Measurements from ENCODE around the gene TOLLIP.
A peak's percentile ranks its signal among the peaks of the same experiment; 100 is the strongest.

Gene TOLLIP

GRCh38 chr11:1333091-1333772, 23.8 kb upstream of the TOLLIP start:
- no peak overlapping the region for H3K4me3 ChIP-seq
- H3K27ac ChIP-seq: no peak overlapping the region
- TF ChIP-seq POLR2AphosphoS5 (IDR thresholded peaks at IDR 0.05; ENCODE audit: borderline replicate concordance, low read depth, low read length): no peak
- no peak for TF ChIP-seq EZH2 (IDR thresholded peaks at IDR 0.05)
- TF ChIP-seq FOXP2 (optimal IDR thresholded peaks at IDR 0.05; ENCODE audit: control extremely low read depth, extremely low read length, insufficient read depth): no peak
- no peak overlapping the region for H3K9ac ChIP-seq (ENCODE audit: insufficient read length)
- H3K36me3 ChIP-seq (ENCODE audit: insufficient read depth, low read length): no peaks in the 10 kb centered on the region
- no peak for DNase-seq (ENCODE audit: low read depth, low spot score)
- peaks cover under 1% of the 10 kb centered on the region; the same call in 1 of the 2 replicates for H3K9me3 ChIP-seq (ENCODE audit: low read depth, low read length)

- Histone ChIP-seq H3K9me3 (ENCODE audit: low read depth, low read length) (peaks cover 6% of the 10 kb centered on the region; the same call in 1 of the 2 replicates), H3K9ac (ENCODE audit: insufficient read length) (no peak overlapping the region), H3K27ac (no peak overlapping the region), H3K36me3 (ENCODE audit: insufficient read depth, low read length) (no peaks in the 10 kb centered on the region), H3K4me3 (no peak overlapping the region)
- TF ChIP-seq POLR2AphosphoS5 (IDR thresholded peaks at IDR 0.05; ENCODE audit: borderline replicate concordance, low read depth, low read length): no peak
- DNase-seq (ENCODE audit: low read depth, low spot score): no peak
Observed at GRCh38 chr11:1330473-1330872, 21.0 kb upstream of the TOLLIP start.

GRCh38 chr11:1327064-1327460, 17.6 kb upstream of the TOLLIP start:
- no peak overlapping the region for H3K4me3 ChIP-seq
- DNase-seq (ENCODE audit: low read depth, low spot score): no peak
- no peak for TF ChIP-seq FOXP2 (optimal IDR thresholded peaks at IDR 0.05; ENCODE audit: control extremely low read depth, extremely low read length, insufficient read depth)
- TF ChIP-seq EZH2 (IDR thresholded peaks at IDR 0.05): no peak
- no peak for TF ChIP-seq POLR2AphosphoS5 (IDR thresholded peaks at IDR 0.05; ENCODE audit: borderline replicate concordance, low read depth, low read length)
- H3K36me3 ChIP-seq (ENCODE audit: insufficient read depth, low read length): no peaks in the 10 kb centered on the region
- H3K9ac ChIP-seq (ENCODE audit: insufficient read length): no peak overlapping the region
- peaks cover 6% of the 10 kb centered on the region; the same call in 1 of the 2 replicates for H3K9me3 ChIP-seq (ENCODE audit: low read depth, low read length)
- H3K27ac ChIP-seq: no peak overlapping the region

GRCh38 chr11:1326435-1327063, 17.1 kb upstream of the TOLLIP start:
- Histone ChIP-seq H3K27ac (no peak overlapping the region), H3K9ac (ENCODE audit: insufficient read length) (no peak overlapping the region), H3K9me3 (ENCODE audit: low read depth, low read length) (peaks cover 6% of the 10 kb centered on the region; the same call in 1 of the 2 replicates), H3K4me3 (no peak overlapping the region), H3K36me3 (ENCODE audit: insufficient read depth, low read length) (no peaks in the 10 kb centered on the region)
- DNase-seq (ENCODE audit: low read depth, low spot score): no peak
- TF ChIP-seq EZH2 (IDR thresholded peaks at IDR 0.05) (no peak), POLR2AphosphoS5 (IDR thresholded peaks at IDR 0.05; ENCODE audit: borderline replicate concordance, low read depth, low read length) (no peak), FOXP2 (optimal IDR thresholded peaks at IDR 0.05; ENCODE audit: control extremely low read depth, extremely low read length, insufficient read depth) (no peak)

- DNase-seq (ENCODE audit: low read depth, low spot score): no peak
- Histone ChIP-seq H3K4me3 (no peak overlapping the region), H3K27ac (no peak overlapping the region), H3K36me3 (ENCODE audit: insufficient read depth, low read length) (no peaks in the 10 kb centered on the region), H3K9me3 (ENCODE audit: low read depth, low read length) (peaks cover 6% of the 10 kb centered on the region; the same call in 1 of the 2 replicates), H3K9ac (ENCODE audit: insufficient read length) (no peak overlapping the region)
- no peak for TF ChIP-seq EZH2 (IDR thresholded peaks at IDR 0.05)
- TF ChIP-seq FOXP2 (optimal IDR thresholded peaks at IDR 0.05; ENCODE audit: control extremely low read depth, extremely low read length, insufficient read depth): no peak
- TF ChIP-seq POLR2AphosphoS5 (IDR thresholded peaks at IDR 0.05; ENCODE audit: borderline replicate concordance, low read depth, low read length): no peak
Observed at GRCh38 chr11:1323774-1324173, 14.3 kb upstream of the TOLLIP start.

- Histone ChIP-seq H3K36me3 (ENCODE audit: insufficient read depth, low read length) (no peaks in the 10 kb centered on the region), H3K27ac (no peak overlapping the region), H3K9me3 (ENCODE audit: low read depth, low read length) (no peaks in the 10 kb centered on the region), H3K9ac (ENCODE audit: insufficient read length) (no peak overlapping the region), H3K4me3 (no peak overlapping the region)
- DNase-seq (ENCODE audit: low read depth, low spot score): no peak
- TF ChIP-seq POLR2AphosphoS5 (IDR thresholded peaks at IDR 0.05; ENCODE audit: borderline replicate concordance, low read depth, low read length) (no peak), FOXP2 (optimal IDR thresholded peaks at IDR 0.05; ENCODE audit: control extremely low read depth, extremely low read length, insufficient read depth) (no peak), EZH2 (IDR thresholded peaks at IDR 0.05) (no peak)
Observed at GRCh38 chr11:1317993-1318392, 8.6 kb upstream of the TOLLIP start.

- Histone ChIP-seq H3K9ac (ENCODE audit: insufficient read length) (no peak overlapping the region), H3K36me3 (ENCODE audit: insufficient read depth, low read length) (no peaks in the 10 kb centered on the region), H3K27ac (no peak overlapping the region), H3K4me3 (no peak overlapping the region), H3K9me3 (ENCODE audit: low read depth, low read length) (no peaks in the 10 kb centered on the region)
- DNase-seq (ENCODE audit: low read depth, low spot score): no peak
- TF ChIP-seq EZH2 (IDR thresholded peaks at IDR 0.05): no peak
- TF ChIP-seq POLR2AphosphoS5 (IDR thresholded peaks at IDR 0.05; ENCODE audit: borderline replicate concordance, low read depth, low read length): no peak
- TF ChIP-seq FOXP2 (optimal IDR thresholded peaks at IDR 0.05; ENCODE audit: control extremely low read depth, extremely low read length, insufficient read depth): no peak
Observed at GRCh38 chr11:1317432-1317831, 8.0 kb upstream of the TOLLIP start.

GRCh38 chr11:1310772-1311468, 1.5 kb upstream of the TOLLIP start:
- no peak overlapping the region for H3K27ac ChIP-seq
- no peak for TF ChIP-seq FOXP2 (optimal IDR thresholded peaks at IDR 0.05; ENCODE audit: control extremely low read depth, extremely low read length, insufficient read depth)
- no peak for TF ChIP-seq EZH2 (IDR thresholded peaks at IDR 0.05)
- TF ChIP-seq POLR2AphosphoS5 (IDR thresholded peaks at IDR 0.05; ENCODE audit: borderline replicate concordance, low read depth, low read length): no peak
- no peaks in the 10 kb centered on the region for H3K9me3 ChIP-seq (ENCODE audit: low read depth, low read length)
- H3K9ac ChIP-seq (ENCODE audit: insufficient read length): peak overlapping the region; percentile 94
- DNase-seq (ENCODE audit: low read depth, low spot score): no peak
- no peaks in the 10 kb centered on the region for H3K36me3 ChIP-seq (ENCODE audit: insufficient read depth, low read length)
- peak overlapping the region; percentile 93 for H3K4me3 ChIP-seq
